GM12874 (cell line): ENCODE data around the gene RNF19B.

Experiments
- CTCF ChIP-seq: IDR thresholded peaks from 2 replicates; pipeline ENCODE4 v1.5.1; 2011; ENCODE audit warnings: low read depth, mild to moderate bottlenecking, control low read depth, low read length, moderate library complexity; ENCODE audit not compliant: insufficient read depth

The RNF19B gene

GRCh38 chr1:32900371-32900955 lies 64.1 kb downstream of the RNF19B start:
- TF ChIP-seq CTCF = no peak

- TF ChIP-seq CTCF = no peak
Measured at GRCh38 chr1:32899586-32900296, 64.9 kb downstream of the RNF19B start.

DNA sequence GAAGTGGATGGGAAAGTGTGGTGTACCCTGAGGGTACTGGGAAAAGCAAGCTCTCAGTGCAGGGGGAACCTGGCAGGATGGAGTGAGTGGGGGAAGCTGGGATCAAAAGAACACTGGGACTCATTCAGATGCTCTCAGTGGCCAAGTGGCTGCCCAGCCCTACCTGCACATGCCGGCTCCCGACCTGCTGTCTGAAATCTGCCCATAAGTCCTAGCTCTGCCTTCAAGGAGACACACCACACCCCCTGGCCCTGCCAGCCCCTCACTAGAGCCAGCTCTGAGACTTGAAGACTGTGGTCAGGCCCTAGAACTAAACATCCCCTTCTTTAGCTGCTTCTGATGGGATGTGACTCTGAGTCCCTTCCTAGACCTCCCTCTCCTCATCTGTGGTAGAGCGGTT lies 65.7 kb downstream of the RNF19B start:
- TF ChIP-seq CTCF = no peak

DNA sequence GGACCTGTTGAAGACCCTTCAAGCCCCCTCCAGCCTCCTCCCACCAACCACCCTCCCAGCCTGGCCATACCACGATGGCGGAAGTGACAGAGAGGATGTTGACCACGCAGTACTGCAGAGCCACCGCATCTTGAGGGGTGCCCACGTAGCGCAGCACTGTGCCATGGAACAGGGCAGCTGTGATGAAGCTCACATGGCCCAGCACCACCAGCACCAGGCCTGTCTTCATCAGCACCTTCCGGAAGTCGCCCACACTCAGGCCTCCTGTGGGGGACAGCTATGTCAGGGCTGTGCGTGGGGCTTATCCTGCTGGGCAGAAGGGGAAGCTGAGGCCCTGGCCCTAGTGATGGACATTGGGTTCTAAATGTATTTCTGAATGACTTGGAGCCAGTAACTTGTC lies 66.6 kb downstream of the RNF19B start:
- no peak for TF ChIP-seq CTCF

DNA sequence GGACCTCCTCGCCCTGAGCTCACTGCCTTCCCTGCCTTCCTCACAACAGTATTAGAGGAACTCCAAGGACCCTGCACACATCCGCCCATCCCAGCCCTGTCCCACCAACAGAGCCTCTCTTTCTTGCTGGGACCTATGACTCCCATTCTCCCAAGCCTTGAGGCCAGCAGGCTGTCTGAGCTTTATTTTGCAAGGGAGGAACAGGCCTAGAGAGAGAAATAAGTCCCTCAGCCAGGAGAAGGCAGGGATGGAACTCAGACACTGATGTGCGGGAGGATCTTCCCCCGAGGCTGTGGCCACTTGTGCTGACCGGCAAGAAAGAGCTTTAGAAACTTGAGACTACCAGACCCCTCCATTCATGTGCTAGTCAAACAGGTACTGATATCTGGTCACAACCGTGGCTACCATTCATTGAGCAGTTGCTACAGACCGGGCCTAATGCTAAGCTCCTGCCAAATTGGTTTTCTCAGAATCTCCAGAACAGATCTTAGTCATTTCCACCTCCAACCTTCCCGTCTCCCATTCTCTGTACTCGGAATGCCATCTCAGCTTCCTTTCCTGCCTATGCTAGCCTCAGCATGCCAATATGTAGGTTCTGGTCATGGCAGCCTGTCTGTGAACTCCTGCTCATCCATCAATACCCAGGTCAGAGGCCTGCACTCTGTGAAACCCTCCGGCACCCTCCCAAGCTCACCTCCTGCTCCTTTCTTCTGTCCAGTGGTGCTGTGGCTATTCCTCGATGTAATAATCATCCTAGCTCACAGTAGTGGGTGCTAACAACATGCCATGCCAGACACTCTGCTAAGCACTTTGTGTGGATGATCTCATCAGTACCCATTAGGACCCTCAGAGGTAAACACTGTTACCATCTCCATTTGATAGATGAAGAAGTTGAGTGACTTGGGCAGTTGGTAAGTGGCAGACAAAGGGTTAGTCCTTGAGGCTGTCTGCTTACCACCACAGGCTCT lies 67.2 kb downstream of the RNF19B start:
- TF ChIP-seq CTCF = no peak

- no peak for TF ChIP-seq CTCF
Measured at GRCh38 chr1:32896451-32896850, 68.2 kb downstream of the RNF19B start.

DNA sequence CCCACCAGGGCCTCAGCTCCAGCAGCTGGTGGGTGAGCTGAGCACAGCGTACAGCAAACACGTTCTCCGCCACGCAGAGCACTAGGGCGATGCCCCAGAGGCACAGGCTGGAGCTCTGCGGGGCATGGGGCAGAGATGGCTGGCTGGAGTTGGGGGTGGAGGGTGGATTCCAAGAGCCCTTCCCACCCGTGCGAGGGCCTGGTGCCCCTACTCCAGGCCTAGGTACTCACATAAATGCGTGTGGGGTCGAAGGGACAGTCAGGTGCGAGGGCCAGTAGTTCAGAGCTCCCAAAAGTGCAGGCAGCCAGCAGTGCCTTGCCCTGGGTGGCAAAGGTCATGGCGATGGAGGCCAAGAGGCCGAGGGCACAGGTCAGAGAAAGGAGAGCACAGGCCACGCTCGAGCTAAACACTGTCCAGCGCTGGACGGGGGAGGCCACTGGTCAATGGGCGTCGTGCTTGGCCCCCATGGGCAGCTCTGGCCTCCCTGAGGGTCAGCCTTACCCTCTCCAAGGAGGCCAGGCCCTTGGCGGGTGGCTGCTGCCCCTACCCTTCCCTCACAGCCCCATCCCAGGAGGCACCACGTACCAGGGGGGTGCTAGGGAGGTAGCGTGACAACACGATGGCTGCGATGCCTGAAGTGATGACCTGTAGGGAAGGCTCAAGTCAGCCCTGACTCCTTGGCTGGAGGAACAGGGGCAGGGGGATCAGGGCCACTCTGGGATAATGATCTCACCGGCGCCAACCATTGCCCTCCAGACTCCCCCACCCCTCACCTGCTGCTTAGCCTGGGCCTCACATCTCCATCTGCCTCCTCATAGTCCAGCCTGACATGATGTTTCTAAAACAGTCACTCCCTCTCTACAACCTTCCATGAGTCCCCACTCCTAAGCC lies 69.0 kb downstream of the RNF19B start:
- TF ChIP-seq CTCF = no peak
